GM18508 (cell line): ENCODE results near the gene DLGAP4.

Experiments used
- ATAC-seq: cut with Tn5 transposase; IDR thresholded peaks from one replicate; pipeline ENCODE4 v1.9.1; 2021; ENCODE audit warnings: moderate number of reproducible peaks; ENCODE audit not compliant: insufficient read depth, unreplicated experiment

Gene DLGAP4

DNA sequence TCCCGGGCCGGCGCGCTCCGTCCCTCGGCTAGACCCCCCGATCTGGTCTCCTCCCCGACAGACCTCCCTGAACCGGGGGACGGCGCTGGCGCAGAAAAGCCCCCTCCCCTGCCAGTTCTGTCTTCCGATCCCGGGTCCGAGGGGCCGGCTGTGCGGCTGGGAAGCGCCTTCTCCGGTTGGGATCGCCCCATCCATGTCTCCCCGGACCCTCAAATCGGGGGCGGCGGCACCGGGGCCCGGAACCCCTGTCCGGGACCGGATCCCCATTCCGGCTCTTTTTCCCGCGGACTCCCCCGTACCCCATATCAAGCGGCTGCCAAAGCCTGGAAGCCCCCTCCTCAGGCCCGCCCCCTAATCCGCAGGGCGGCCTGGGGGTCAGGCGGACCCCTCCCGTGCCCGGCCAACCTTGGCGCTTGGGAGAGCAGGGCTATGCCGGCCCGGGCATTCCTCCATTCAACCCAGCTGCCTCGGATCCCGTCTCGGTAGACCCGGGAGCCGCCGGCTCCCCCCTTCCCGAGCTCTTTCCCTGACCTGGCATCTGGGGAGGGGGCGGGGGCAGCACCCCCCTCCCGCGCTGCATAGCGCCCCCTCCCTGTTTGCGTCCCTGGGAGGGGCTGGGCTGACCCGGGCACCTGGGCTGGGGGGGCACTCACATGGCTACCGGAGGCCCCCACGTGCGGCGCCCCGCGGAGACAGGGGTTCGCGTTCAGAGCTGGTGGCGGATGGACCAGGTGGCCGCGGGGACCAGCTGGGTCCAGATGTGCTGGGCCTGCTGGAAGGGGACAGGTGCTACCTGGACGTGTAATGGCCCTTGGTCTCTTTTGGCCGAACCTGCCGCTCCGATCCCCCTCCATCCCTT lies 643 bp downstream of the DLGAP4 start:
- no peak for ATAC-seq

DNA sequence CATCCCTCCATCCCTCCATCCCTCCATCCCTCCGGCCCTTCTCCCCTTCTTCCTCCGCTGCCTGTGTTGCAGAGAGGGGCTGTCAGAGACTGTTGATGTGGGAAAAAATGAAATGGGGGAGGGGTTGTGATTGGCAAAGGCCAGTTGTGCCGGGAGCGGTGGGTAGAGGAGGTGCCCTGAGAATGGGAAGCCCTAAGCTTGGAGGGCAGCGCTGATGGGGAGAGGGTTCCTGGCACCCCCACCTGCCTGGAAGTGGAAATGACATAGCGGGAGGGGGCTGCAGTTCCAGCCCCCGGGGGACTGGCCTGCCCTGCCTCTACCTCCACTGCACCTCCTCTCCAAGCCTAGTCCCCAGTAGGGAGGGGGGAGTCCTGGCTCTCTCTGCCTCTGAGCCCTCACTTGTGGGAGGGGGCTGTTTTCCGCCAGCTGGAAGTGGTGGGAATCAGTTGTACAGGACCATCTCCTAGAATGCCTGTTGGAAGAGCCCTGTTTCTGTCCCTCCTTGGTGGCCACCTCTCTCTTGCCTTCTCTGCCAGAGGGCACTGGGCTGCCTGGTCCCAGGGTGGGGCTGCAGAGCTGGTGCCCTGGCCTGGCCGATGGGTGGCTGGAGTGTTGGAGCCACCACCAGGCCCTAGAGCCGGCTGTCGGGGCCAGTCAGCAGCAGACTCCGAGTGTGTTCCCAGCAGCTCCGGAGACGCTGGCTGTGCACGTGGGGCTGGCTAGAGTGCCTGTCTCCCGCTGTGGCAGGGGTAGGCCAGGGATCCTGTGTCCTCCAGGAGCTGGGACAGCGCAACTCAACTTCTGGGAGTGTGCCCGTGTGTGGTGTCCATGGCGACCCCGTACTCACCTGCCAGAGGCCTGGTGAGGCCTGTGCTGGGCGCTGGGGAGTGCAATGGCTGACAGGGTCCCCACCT lies 1.5 kb downstream of the DLGAP4 start:
- no peak for ATAC-seq

DNA sequence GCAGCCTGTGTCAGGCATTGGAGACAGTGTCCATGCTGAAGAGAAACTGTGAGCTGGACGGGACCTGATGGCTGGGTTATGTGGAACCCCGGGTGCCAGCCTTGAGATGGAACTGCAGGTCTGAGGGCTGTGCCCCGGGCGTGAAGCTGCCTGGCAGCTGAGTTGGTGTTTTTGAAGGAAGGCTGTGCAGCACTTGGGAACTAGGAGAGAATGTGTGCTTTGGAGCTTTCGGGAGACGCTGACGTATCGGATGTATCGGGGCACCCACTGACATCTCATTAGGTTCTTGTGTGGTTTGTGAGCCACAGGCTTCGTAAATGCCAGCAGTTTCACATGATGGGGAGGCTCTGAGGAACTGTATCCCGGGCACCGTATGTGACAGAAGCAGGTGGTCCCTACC lies 2.2 kb downstream of the DLGAP4 start:
- ATAC-seq = no peak

DNA sequence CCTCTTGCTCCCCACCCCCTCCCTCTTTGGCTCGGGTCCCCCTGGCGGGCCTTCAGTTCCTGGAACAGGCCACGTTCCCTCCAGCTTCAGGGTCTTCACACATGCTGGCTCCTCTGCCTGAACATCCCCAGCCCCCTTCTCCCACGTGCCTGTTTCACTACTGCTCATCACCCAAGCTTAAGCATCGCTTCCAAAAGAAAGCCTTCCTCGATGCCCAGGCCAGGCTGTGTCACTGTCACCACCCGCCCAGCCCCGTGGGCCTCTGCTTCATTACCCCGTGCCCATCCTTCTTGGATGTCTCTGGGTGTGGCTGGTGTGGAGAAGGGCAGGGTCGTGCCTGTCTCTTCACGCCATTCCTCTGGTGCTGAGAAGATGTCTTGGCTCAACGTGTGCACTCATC lies 2.8 kb downstream of the DLGAP4 start:
- no peak for ATAC-seq

DNA sequence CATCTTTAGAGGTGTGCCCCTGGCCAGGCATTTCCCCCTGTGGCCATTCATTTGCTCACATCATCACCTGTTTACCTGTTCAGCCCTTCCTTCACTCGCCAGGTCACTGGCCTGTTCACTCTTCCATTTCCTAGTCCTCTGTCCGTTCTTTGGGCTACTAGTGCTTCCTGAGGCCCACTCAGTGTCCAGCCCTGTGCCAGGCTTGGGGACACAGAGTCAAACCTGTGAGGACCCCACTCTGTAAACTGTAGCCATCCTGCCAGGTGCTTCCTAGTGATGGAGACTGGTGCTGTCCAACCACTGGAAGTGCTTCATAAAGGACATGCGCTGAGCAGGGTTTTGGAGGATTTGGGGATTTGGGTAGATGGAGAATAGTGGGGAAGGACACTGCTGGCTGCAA lies 3.5 kb downstream of the DLGAP4 start:
- ATAC-seq = no peak

DNA sequence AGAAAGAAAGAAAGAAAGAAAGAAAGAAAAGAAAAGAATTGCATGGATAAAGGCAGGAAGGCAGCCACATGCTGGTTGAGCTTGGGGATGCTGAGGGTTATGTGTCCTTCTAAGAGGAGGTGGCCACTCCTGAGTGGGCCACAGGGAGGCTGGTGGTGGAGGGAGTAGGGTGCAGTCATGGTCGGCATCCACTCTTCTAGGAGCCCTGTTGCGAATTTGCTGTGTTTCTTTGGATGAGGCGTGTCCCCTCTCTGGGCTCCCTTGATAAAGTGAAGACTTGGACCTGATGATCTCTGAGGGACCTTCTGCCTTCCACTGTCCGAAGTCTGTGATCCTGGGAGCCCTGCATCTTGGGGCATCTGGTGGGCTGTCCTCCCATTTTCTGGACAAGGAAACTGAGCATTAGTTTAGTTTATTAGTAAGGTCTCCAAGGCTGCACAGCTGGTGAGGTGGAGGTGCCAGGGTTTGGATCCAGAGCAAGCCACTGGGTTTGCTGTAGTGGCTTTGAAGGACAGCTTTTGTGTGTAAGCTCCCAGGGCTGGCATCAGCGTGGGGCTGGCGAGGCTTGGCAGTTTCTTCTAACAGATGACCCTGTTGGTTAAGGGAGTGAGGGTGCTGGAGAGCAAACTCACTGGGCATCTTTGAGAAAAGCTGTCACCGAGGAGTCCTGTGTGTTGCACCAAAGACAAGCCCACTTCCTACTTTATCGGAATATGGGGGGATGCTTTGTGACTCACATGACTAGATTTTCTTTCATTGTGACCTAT lies 4.3 kb downstream of the DLGAP4 start:
- ATAC-seq = no peak

DNA sequence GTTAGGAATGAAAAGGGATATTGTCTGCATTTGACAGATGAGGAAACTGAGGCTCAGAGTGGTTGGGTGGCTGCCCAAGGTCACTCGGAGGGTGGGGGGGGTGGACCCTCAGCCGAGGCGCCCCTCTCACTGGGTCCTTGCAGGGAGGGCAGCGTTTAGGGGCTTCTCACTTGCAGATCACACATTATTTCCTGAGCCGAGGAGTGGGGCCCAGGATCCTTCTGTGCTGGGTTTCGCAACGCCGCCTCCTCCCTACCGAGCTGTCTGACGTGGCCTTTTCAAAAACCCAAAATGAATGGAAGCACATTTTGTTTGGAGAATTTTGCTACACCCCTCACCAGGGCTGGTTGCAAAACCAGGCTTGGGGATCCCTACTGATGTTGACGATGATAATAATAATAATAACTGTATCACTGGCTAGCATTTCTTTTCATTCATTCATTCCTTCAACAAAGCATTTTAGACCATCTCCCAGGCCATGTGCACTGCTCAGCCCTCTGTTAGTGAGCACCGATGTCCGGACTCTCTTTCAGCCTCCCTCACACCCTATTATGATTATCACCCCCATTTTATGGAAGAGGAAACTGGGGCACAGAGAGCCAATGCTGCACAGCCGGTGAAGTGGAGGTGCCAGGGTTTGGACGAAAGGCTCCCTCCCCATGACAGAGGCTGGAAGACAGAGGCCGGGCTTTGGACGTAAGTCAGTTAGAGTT lies 5.2 kb downstream of the DLGAP4 start:
- no peak for ATAC-seq

DNA sequence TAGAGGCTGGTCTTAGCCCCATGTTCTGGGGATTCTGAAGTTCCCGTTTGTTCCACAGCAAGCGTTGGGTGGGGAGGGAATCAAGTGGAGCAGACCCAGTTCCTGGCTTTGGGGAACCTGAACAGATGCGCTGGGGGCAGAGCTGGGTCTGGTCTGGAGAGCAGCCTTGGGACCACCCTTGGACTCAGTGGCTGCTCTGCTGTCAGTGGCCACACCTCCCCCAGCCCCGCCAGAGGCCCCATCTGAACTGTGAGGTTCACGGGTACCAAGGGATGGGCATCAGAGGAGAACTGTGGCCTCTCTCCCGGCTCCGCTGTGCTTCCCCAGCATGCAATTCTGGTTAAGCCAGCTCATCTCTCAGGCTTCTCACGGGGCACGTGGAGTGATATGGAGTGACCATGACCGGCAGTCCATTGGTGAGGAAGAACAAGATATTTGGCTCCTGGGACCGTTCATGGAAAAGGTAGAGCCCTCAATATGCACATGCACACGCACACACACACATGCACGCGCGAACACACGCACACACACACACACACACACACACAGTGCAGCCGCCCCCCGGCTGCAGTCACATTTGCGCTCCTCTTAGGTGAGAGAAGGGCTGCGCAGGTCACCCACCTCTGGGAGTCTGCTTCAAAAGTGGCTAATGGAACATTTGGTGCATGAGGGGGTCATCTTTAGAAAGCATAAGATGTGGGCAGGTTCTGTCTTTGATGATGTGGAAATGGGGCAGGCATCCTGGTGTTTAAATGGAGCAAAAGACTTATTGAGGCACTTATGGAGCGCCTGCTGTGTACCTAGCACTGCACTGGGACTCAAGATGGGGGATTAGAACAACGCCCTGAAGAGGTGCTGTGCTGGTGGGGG lies 6.0 kb downstream of the DLGAP4 start:
- ATAC-seq = no peak

DNA sequence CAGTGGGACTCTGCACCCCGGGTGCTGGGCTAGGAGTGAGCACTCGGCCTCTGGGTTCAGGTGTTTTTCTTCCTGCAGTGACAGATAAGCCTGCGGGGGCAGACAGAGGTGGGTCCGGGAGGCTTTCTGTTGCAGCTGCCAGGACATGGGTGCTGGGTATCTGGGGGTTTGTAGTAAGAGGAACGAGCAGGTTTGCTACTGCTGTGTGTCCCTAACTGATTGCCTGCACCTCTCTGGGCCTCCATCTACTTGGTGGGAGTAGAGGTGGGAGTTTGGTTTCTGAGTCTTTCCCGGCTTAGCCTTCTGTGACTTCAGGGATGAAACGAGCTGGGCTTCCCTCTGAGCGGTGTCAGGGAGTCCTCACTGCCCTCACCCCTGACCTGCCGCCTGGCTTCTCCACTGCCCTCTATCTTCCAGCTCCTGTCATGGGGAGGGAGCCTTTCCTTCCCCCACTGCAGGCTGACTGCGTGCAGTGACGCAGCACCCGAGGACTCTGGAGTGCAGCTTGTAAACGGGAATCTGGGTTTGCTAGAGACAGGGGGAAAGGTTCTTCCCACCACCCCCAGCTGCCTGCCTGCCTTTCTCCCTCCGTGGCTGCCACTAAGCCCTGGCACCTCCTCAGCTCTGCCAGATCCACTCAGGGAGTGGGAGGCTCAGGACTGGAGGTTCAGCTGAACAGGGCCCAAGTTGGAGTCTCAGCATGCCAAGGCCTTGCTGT lies 6.7 kb downstream of the DLGAP4 start:
- no peak for ATAC-seq

DNA sequence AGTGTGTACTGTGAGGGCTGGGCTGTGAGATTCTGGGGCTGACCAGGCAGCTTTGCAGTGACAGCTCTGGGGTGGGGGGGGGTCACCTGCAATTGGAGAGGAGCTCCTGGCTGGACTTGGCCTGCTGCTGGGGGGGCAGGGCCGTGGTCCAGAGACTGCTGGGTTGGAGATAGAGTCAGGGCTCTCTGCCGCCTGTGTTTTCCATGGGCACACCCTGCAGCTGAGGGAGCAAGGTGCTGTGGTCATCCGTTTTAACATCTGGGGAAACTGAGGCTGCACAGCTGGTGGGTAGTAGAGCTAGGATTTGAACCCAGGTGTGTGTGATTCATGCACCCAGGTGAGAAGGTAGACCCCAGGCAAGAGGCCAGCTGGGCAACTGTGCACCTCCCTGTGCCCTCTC lies 7.3 kb downstream of the DLGAP4 start:
- ATAC-seq = no peak

DNA sequence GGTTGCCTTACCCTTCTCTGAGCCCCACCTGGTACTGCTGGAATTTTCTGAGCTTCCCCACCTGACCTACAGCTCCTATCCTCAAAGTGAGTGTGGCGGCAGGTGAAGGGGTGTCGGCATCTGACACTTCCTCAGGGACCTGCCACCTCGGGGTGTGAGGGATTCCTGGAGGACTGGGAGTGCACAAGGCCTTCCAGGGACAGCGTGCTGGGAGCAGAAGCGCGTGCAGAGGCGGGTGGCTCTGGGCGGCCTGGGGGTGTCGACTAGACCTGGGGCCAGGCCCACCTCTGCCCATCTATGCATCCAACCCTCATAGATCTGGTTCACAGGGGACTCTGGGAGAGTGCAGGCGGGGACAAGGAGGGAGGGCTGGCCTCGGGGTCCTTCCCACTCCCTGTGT lies 7.8 kb downstream of the DLGAP4 start:
- no peak for ATAC-seq

DNA sequence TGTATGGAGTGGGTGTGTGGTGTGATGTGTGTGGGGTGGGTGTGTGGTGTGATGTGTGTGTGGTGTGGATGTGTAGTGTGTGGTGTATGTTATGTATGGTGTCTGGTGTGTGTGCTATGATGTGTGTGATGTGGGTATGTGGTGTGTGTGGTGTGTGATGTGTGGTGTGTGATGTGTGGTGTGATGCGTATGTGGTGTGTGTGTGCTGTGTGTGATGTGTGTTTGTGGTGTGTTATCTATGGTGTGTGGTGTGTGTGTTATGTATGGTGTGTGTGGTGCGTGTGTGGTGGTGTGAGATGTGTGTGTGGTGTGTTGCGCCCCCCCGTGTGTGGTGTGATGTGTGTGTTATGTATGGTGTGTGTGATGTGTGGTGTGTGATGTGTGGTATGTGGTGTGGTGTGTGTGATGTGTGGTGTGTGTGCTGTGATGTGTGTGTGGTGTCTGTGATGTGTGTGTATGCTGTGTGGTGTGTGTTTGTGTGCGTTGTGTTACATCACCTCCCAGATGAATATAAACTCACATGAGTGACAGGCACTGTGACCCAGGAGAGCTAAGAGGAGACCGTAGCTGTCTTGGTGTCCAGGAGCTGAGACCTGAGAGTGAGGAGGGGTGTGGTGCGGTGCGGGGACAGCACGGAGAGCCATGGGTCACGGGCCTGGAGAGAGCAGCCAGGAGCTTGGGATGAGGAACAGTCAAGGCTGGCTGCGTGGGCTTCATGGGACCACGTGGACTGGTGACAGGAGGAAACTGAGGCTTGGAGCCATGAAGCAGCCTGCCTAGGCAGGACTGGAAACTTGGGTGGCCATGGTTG lies 8.8 kb downstream of the DLGAP4 start:
- ATAC-seq = no peak

DNA sequence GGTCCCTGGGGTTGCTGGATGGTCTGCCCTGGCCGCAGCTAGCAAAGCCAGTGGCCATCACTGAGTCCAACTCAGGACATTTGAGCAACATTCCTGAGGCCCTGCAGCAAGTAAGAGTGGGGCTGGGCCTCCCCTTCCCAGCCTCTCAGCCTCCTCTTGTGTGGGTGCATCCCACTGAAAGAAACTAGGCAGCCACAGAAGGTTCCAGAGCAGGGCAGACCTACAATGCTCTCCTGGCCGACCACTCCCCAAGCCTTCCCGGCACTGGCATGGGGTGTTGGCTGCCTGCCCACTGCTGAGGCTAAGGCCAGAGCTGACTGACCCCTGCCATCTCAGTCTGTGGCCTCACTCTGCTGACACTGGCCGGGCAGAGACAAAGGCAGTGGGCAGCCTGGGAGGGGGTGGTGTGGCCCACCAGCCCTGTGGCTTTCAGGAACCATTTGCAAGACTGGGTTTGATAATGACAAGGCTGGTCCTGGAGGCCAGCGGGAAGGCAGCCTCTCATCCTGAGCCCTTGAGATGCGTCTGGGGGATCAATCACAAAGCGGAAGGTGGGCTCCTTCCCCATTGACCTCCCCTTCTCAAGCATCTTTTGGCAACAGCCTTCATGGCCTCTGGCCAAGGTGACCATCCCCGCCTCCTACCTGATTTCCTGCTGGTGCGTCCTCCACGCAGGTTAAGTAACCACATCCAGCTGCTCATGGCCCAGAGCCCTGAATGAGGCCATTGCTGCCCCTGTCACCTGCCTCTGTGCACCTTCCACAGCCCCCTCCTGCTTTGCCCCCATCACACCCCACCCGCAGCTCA lies 9.6 kb downstream of the DLGAP4 start:
- ATAC-seq = no peak

DNA sequence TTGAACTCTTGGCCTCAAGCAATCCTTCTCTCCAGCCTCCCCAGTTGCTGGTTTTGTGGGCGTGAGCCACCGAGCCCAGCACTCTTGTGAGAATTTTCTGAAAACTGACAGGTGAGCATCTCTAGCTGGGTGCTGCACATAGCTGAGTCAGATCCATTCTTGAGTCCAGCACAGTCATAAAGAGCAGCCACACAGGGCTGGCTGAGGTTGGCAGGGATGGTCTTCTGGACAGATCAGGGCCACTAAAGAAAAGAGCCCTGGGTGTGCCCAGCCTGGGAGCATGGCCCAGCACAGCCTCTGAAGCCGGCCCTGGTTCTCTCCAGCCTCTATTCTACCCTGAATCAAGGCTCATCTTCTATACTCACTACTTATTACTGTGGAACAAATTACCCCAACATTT lies 11.5 kb downstream of the DLGAP4 start:
- no peak for ATAC-seq

DNA sequence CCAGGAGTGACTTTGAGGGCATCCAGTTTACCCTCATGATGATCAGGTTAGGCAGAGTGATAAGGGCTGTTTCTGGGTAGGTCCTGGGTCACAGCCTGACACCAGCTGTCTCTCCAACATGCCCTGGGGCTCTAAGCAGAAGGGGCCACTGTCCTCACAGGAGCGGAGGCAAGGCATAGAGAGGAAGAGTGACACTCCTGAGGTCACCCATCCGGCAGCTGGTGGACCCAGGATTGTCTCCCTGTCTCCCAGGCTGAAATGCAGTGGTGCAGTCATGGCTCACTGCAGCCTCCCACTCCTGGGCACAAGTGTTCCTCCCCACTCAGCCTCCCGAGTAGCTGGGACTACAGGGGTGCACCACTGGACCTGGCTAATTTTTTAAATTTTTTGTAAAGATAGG lies 12.0 kb downstream of the DLGAP4 start:
- ATAC-seq = no peak

DNA sequence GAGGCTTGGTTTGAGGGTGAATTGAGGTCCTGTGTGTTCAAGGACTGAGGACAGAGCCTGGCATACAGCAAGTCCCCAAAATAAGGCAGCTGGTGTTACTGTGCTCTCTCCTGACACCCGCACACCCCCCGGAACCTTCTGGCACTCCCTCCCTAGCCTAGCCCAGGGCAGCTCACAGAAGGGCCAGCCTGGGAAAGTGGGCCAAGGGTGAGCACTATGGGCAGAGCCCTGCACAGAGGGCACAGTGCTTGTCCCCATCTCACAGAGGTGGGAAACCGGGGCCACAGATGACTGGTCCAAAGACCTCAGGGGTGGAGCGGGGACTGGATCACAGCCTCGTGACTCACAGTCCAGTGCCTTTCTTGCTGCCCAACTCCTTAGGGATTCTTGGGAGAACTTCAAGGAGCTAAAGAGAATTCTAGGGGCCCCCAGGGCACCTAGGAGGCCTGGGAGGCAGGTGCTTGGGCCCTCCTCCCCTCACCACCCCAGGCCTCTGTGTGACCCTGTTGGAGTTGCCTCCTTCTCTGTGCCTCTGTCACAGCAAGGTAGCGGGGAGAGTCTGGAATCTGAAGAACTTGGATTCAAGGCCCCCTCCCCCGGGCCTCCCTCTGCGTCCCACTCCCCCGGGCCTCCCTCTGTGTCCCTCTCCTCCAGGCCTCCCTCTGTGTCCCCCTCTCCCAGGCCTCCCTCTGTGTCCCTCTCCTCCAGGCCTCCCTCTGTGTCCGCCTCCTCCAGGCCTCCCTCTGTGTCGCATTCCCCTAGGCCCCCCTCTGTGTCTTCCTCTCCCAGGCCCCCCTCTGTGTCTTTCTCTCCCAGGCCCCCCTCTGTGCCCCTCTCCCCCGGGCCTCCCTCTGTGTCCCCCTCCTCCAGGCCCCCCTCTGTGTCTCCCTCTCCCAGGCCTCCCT lies 13.5 kb downstream of the DLGAP4 start:
- ATAC-seq = no peak
